NCI-H1105 treated with DMSO at 0.1 percent for 48 hours (cell line): ENCODE measurements around the gene PTPRG.
A peak's percentile ranks its signal among the peaks of the same experiment; 100 is the strongest.

Experiments used
- DNase-seq: peaks from one replicate; lab custom pipeline; 2025; lab: John Stamatoyannopoulos, UW

PTPRG gene

GRCh38 chr3:62065985-62066693 lies 504.8 kb downstream of the PTPRG start:
- no peak for DNase-seq

- DNase-seq, result no peak
Observed at GRCh38 chr3:62068337-62068736, 507.0 kb downstream of the PTPRG start.

- no peak for DNase-seq
Observed at GRCh38 chr3:62070891-62071290, 509.5 kb downstream of the PTPRG start.

- DNase-seq, result no peak
Observed at GRCh38 chr3:62073038-62073437, 511.7 kb downstream of the PTPRG start.

- DNase-seq, result peak; percentile 9
Observed at GRCh38 chr3:62084558-62084957, 523.2 kb downstream of the PTPRG start.

- no peak for DNase-seq
Observed at GRCh38 chr3:62088472-62089104, 527.2 kb downstream of the PTPRG start.

GRCh38 chr3:62090066-62090465 lies 528.7 kb downstream of the PTPRG start:
- DNase-seq, result no peak

GRCh38 chr3:62090519-62090918 lies 529.1 kb downstream of the PTPRG start:
- no peak for DNase-seq

GRCh38 chr3:62093025-62093424 lies 531.7 kb downstream of the PTPRG start:
- DNase-seq, result no peak

GRCh38 chr3:62094461-62094860 lies 533.1 kb downstream of the PTPRG start:
- no peak for DNase-seq

- DNase-seq, result no peak
Observed at GRCh38 chr3:62095080-62095479, 533.7 kb downstream of the PTPRG start.

- no peak for DNase-seq
Observed at GRCh38 chr3:62095756-62096155, 534.4 kb downstream of the PTPRG start.

GRCh38 chr3:62096521-62096920 lies 535.1 kb downstream of the PTPRG start:
- DNase-seq, result no peak

GRCh38 chr3:62097121-62097520 lies 535.8 kb downstream of the PTPRG start:
- no peak for DNase-seq

GRCh38 chr3:62098646-62099365 lies 537.4 kb downstream of the PTPRG start:
- no peak for DNase-seq

- DNase-seq, result peak; percentile 32
Observed at GRCh38 chr3:62100282-62100989, 539.1 kb downstream of the PTPRG start.

GRCh38 chr3:62101488-62101887 lies 540.1 kb downstream of the PTPRG start:
- no peak for DNase-seq

- DNase-seq, result no peak
Observed at GRCh38 chr3:62103531-62103930, 542.2 kb downstream of the PTPRG start.

GRCh38 chr3:62109534-62109933 lies 548.2 kb downstream of the PTPRG start:
- no peak for DNase-seq

GRCh38 chr3:62110443-62111225 lies 549.3 kb downstream of the PTPRG start:
- DNase-seq, result no peak

GRCh38 chr3:62113092-62113491 lies 551.7 kb downstream of the PTPRG start:
- no peak for DNase-seq

- no peak for DNase-seq
Observed at GRCh38 chr3:62114763-62115162, 553.4 kb downstream of the PTPRG start.
